HepG2 (cell line): ENCODE data around the gene MAGIX. TPM values are rescaled to one million over a fixed set of nuclear protein-coding genes. Genes with fewer than 3 reads are reported as not detected.

ENCODE experiments used
- ARID5B ChIP-seq: IDR thresholded peaks from 2 replicates; pipeline ENCODE4 v1.4.0; 2020; ENCODE audit warnings: mild to moderate bottlenecking, missing genetic modification reagents
- EP300 ChIP-seq, 3 experiments: sonication (generic) in 1 of 3; formaldehyde crosslinking in 1 of 3; IDR thresholded peaks; 2 replicates each; pipeline versions ENCODE4 v1.5.1 to v1.6.1; 2011 to 2020; ENCODE audit warnings: low read depth in 2 of 3, low read length in 2 of 3, borderline replicate concordance in 1 of 3, improper control_type of control experiment in 1 of 3, mild to moderate bottlenecking in 1 of 3, missing genetic modification reagents in 1 of 3, moderate library complexity in 1 of 3
- IRF2 ChIP-seq: IDR thresholded peaks from 2 replicates; pipeline ENCODE4 v1.6.1; 2018; ENCODE audit warnings: missing genetic modification reagents, missing compliant biosample characterization
- IRF9 ChIP-seq: sonication (generic); formaldehyde crosslinking; IDR thresholded peaks from 2 replicates; pipeline ENCODE4 v1.8.0; 2022; ENCODE audit warnings: missing genetic modification reagents, mild to moderate bottlenecking, borderline replicate concordance
- MIER2 ChIP-seq: IDR thresholded peaks from 2 replicates; pipeline ENCODE4 v1.6.1; 2016; ENCODE audit warnings: missing biosample characterization, missing genetic modification reagents
- MTA3 ChIP-seq: sonication (generic); formaldehyde crosslinking; IDR thresholded peaks from 2 replicates; pipeline ENCODE4 v1.4.0; 2020; ENCODE audit warnings: missing genetic modification reagents
- MTF2 ChIP-seq: sonication (generic); formaldehyde crosslinking; IDR thresholded peaks from 2 replicates; pipeline ENCODE4 v1.5.0; 2020; ENCODE audit warnings: missing genetic modification reagents, borderline replicate concordance
- RBFOX2 ChIP-seq: fragments of 200-400 bp; formaldehyde crosslinking; IDR thresholded peaks from 2 replicates; pipeline ENCODE4 v1.6.1; 2017; ENCODE audit warnings: low read depth, mild to moderate bottlenecking, low read length
- SPEN ChIP-seq: sonication (generic); formaldehyde crosslinking; IDR thresholded peaks from 2 replicates; pipeline ENCODE4 v1.5.1; 2020; ENCODE audit warnings: low read depth, mild to moderate bottlenecking, missing genetic modification reagents
- STAG1 ChIP-seq: sonication (generic); formaldehyde crosslinking; IDR thresholded peaks from 2 replicates; pipeline ENCODE4 v1.4.0; 2020; ENCODE audit warnings: missing genetic modification reagents
- ZBTB43 ChIP-seq: sonication (generic); formaldehyde crosslinking; conservative IDR thresholded peaks from 2 replicates; pipeline ENCODE4 v1.4.0; 2020; ENCODE audit warnings: missing genetic modification reagents
- ZNF543 ChIP-seq: sonication (generic); formaldehyde crosslinking; IDR thresholded peaks from 2 replicates; pipeline ENCODE4 v1.4.0; 2020; ENCODE audit warnings: mild to moderate bottlenecking, missing genetic modification reagents
- ZNF570 ChIP-seq: sonication (generic); formaldehyde crosslinking; IDR thresholded peaks from 2 replicates; pipeline ENCODE4 v1.4.0; 2020; ENCODE audit warnings: mild to moderate bottlenecking, missing genetic modification reagents, borderline replicate concordance
- ZNF574 ChIP-seq: sonication (generic); formaldehyde crosslinking; IDR thresholded peaks from 2 replicates; pipeline ENCODE4 v1.4.0; 2020; ENCODE audit warnings: missing genetic modification reagents
- ZNF781 ChIP-seq: sonication (generic); formaldehyde crosslinking; IDR thresholded peaks from 2 replicates; pipeline ENCODE4 v1.5.1; 2020; ENCODE audit warnings: borderline replicate concordance, mild to moderate bottlenecking, missing genetic modification reagents; ENCODE audit errors: not compliant biosample characterization
- polyA plus RNA-seq, 8 experiments: library from polyadenylated mRNA; depleted of rRNA in 3 of 8; stranded (reverse) in 7 of 8; unstranded in 1 of 8; fragments of >200 nt; fragmentation: Illumina TruSeq in 4 of 8; extraction: Trizol in 4 of 8; gene quantifications; 2 replicates each; pipeline versions ENCODE4 v1.2.1 to v1.2.3, GENCODE V29; 2011 to 2016; ENCODE audit warnings: low read depth in 4 of 8, missing spikeins in 1 of 8, mixed read lengths in 1 of 8; ENCODE audit not compliant: insufficient read depth in 1 of 8
- total RNA-seq, 5 experiments: library from RNA; depleted of rRNA; stranded (reverse); fragments of >200 nt; fragmentation: Illumina TruSeq; extraction: Trizol; gene quantifications; 2 replicates each; pipeline ENCODE4 v1.2.3, GENCODE V29; 2016; ENCODE audit warnings: low read depth in 1 of 5
- TF ChIP-seq, protein P1 (sequence below): sonication (generic); formaldehyde crosslinking; IDR thresholded peaks from 2 replicates; pipeline ENCODE4 v1.4.0; 2020; ENCODE audit warnings: mild to moderate bottlenecking, missing genetic modification reagents

The MAGIX gene
- total and polyA plus RNA-seq, 2 of the 13 experiments (the other 11 are each of a cell fraction or from before 2014, with no cell fraction given): 0.63 to 1.2 TPM

GRCh38 chrX:49163555-49164419 lies 1.2 kb downstream of the MAGIX start (continued):
- 0 out of 2 replicates have a peak, but pooled peaks have one; percentile 28 for TF ChIP-seq IRF9 (CRISPR knock-in tag)
- TF ChIP-seq MIER2 (CRISPR knock-in tag): no peak
- no peak for TF ChIP-seq ZNF570
- TF ChIP-seq RBFOX2: peak; percentile 78
- no peak for TF ChIP-seq ZNF781
- no peak for TF ChIP-seq MTA3 (CRISPR knock-in tag)
- TF ChIP-seq, protein P1, sequence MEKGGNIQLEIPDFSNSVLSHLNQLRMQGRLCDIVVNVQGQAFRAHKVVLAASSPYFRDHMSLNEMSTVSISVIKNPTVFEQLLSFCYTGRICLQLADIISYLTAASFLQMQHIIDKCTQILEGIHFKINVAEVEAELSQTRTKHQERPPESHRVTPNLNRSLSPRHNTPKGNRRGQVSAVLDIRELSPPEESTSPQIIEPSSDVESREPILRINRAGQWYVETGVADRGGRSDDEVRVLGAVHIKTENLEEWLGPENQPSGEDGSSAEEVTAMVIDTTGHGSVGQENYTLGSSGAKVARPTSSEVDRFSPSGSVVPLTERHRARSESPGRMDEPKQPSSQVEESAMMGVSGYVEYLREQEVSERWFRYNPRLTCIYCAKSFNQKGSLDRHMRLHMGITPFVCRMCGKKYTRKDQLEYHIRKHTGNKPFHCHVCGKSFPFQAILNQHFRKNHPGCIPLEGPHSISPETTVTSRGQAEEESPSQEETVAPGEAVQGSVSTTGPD (CRISPR knock-in tag): no peak
- no peak for TF ChIP-seq EP300 (IDR thresholded peaks at IDR 0.05; ENCODE audit: low read depth in 2 of 2, low read length in 2 of 2)
- TF ChIP-seq EP300 (CRISPR knock-in tag; IDR thresholded peaks at IDR 0.05; ENCODE audit: borderline replicate concordance): no peak
- TF ChIP-seq MTF2 (CRISPR knock-in tag): no peak
- TF ChIP-seq ZNF574 (CRISPR knock-in tag): 0 out of 2 replicates have a peak, but pooled peaks have one; percentile 24
- peak; percentile 48; the same call in 1 of the 2 replicates for TF ChIP-seq SPEN (CRISPR knock-in tag)
- TF ChIP-seq ARID5B (CRISPR knock-in tag): no peak
- TF ChIP-seq IRF2 (CRISPR knock-in tag): no peak
- TF ChIP-seq ZBTB43 (CRISPR knock-in tag): no peak
- peak; percentile 62 for TF ChIP-seq STAG1 (CRISPR knock-in tag)
- no peak for TF ChIP-seq ZNF543 (CRISPR knock-in tag)
